GM12872 (cell line): ENCODE data around the gene SLC2A11.

Experiments used
- TF ChIP-seq, protein P1 (sequence below): IDR thresholded peaks from 3 replicates; pipeline ENCODE4 v1.5.1; 2011; ENCODE audit warnings: low read depth, mild to moderate bottlenecking, low read length, moderate library complexity; ENCODE audit not compliant: insufficient read depth

Gene SLC2A11

DNA sequence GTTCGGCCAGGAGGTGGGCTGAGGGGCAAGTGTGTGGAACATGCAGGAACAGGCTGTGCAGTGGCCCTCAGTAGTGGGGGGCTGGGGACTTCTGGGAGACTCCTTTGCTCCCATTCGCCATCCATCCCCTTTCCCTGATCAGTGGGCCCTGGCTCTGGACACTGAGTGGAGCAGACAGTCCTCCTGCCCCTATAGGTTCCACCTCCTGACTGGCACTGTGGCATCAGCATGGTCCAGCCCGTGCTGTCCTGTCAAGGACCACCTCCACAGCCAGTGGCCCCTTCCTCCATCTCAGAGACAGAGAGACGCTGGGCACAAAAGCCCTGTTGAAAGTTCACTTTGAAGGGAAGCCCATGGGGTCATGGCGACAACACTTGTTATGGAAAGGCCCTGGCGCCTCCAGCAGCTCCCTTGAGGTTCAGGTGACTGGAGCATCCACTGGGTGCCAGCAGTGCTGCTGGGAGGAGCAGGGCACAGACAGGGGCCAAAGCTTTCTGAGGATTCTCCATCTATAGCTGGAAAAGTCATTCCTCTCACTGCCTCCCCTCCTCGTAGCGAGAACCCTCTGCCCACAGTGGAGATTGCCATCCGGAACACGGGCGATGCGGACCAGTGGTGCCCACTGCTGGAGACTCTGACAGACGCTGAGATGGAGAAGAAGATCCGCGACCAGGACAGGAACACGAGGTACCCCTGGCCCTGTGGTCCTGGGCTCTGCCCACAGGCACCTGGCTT, 24.5 kb upstream of the SLC2A11 start:
- TF ChIP-seq, protein P1, sequence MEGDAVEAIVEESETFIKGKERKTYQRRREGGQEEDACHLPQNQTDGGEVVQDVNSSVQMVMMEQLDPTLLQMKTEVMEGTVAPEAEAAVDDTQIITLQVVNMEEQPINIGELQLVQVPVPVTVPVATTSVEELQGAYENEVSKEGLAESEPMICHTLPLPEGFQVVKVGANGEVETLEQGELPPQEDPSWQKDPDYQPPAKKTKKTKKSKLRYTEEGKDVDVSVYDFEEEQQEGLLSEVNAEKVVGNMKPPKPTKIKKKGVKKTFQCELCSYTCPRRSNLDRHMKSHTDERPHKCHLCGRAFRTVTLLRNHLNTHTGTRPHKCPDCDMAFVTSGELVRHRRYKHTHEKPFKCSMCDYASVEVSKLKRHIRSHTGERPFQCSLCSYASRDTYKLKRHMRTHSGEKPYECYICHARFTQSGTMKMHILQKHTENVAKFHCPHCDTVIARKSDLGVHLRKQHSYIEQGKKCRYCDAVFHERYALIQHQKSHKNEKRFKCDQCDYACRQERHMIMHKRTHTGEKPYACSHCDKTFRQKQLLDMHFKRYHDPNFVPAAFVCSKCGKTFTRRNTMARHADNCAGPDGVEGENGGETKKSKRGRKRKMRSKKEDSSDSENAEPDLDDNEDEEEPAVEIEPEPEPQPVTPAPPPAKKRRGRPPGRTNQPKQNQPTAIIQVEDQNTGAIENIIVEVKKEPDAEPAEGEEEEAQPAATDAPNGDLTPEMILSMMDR = no peak

DNA sequence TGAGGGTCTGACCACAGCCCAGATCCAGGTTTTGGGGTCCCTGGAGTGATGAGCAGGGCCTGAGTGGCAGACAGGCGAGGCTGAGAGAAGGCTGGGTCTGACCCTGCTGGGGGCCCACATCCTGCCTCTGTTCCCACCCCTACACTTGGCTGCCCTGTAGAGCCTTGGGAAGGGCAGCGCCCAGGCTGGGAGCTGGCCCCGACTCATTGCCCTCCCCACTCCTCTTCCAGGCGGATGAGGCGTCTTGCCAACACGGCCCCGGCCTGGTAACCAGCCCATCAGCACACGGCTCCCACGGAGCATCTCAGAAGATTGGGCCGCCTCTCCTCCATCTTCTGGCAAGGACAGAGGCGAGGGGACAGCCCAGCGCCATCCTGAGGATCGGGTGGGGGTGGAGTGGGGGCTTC, 23.8 kb upstream of the SLC2A11 start:
- TF ChIP-seq, protein P1 = no peak

DNA sequence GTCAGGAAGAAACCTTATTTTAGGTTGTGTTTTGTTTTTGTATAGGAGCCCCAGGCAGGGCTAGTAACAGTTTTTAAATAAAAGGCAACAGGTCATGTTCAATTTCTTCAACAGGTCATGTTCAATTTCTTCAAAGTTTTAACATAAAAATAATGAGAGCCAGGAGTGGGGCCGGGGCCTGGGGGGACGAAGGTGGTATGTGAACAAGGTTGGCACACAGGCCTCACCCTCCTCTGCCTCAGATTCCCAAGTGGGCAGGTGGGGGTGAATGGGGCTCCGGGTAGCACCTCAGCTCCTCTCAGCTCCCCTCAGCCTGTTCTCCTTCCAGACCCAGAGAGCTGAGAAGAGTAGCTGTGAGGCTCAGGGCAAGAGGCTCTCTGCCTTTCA, 23.3 kb upstream of the SLC2A11 start:
- TF ChIP-seq, protein P1 = no peak

DNA sequence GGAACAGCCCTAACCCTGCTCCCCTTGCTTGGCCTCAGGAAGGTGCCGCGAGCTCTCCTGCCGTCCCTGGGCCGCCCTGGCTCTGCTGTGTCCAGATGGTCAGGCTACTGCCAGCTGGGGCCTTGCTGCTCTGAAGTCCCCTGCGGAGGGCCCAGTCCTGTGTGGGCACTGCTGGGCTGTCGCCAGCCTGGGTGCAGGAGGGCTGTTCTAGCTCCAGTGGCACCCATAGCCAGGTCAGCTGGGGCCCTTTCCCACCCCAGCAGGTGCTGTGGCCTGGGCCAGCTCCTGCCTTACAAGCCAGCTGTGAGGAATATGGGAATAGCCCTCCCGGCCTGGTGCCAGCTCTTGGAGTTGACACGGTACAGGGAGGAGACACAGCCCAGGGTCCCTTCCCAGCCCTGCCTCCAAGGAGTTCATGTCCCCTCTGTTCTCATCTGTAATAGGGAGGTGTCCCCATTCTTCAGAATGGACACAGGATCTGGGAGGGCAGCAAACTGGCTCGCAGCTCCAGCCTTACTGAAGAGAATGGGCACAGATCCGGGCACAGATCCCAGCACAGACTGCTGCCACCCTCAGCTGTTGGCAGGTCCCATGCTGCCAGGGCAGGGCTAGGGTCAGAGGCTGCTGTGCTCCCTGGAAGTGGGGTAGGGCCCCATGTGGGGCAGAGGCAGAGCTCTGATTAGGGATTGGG, 22.7 kb upstream of the SLC2A11 start:
- TF ChIP-seq, protein P1 = no peak

DNA sequence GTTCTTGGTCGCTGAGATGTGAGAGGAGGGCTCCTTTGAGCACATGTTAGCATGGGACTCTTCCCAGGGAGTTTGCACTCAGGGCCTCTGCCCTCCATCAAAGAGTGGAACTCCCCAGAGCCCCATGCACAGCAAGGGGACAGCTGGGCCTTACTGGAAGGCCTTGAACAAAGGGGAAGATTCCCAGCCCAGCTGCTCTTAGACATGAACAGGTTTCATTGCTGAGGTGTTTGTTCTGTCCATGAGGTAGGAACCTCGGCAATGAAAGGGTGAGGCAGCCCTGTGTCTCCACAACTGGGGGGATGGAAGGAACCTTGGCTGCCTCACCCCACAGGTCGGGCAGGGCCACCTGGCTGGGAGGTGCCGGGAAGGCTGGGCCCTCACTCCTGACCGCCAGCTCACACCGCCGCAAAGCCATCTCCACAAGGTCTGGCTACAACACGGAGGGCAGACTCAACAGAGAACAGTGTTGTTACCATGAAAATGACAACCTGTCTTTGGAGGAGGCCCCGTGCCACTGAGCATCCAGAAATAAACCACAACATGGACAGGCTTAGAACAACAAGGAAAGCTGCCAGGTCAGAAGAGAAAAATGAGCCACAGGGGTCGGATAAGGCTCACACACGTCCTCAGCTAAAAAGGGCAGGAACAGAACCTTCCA, 22.1 kb upstream of the SLC2A11 start:
- TF ChIP-seq, protein P1 = no peak

DNA sequence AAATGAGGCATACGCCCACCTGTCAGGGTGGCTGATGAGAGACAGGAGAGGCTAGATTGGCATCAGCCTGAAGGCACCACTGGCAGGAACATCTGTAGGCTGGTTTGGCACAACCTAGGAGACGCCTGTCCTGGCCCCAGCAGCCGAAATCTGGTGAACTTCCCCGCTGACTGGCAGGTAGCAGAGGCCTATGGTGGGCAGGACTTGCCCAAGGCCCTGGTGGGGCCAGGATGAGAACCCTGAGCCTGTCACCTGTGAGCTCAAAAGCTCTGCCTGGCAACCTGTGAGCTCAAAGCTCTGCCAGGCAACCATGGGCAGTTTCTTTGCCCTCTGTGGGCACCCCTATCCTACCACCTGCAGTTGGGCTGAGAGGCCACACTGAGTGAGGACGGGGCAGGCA, 21.4 kb upstream of the SLC2A11 start:
- TF ChIP-seq, protein P1 = no peak

DNA sequence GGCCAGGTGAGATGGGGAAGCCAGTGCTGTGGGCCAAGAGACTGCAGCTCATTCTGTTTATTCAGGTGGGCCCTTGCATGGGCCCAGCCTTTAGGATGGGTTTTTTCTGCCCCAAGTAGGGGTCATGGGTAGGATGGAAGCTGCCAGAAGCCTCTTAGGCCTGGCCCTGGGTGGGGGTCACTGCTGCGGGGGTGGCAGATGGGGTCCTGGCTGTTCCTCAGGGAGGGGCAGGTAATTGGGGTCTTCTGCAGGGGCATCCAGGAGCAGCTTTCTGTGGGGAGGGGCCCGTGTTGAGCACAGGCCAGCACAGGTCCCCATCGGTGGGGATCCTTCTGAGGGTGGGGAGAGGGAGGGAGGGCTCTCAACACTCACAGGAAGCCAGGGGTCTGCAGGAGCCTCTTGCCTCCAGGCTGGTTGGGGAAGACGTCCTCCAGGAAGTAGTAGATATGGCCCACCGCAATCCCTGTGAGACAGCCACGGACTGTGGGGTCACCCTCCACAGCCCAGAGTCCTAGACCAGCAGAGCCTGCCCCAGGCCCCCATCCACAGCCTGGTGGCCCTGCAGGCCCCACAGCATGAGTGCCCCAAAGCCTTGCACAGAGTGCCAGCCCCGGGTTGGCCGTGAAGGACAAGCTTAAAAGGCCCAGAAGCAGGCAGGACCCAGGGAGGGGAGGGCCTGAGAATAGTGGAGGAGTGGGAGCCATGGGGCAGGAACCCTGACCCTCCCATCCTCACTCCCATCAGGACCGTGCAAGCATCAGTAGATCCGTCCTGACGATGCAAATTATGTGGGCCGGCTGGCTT, 20.8 kb upstream of the SLC2A11 start:
- TF ChIP-seq, protein P1 = no peak
